Vagina (tissue), 2 donors: ENCODE measurements around the gene GTF3C1. TPM values are rescaled to one million over a fixed set of nuclear protein-coding genes. Genes with fewer than 3 reads are reported as not detected.

Experiments
- DNase-seq, 2 donors: peaks; one replicate each; pipeline ENCODE4 v3.0.0-alpha.2; 2017; ENCODE audit errors: extremely low spot score in 2 of 2
- H3K27ac ChIP-seq: fragments of 200-600 bp; sonication (generic); one replicate; pipeline ENCODE4 v1.5.1; 2019
- H3K27me3 ChIP-seq: fragments of 200-600 bp; sonication (generic); one replicate; pipeline ENCODE4 v1.5.1; 2019
- H3K36me3 ChIP-seq, 2 donors: fragments of 200-600 bp; sonication (generic); one replicate each; pipeline ENCODE4 v1.5.1; 2017 to 2019
- H3K4me1 ChIP-seq: fragments of 200-600 bp; sonication (generic); one replicate; pipeline ENCODE4 v1.5.1; 2019
- H3K4me3 ChIP-seq, 2 donors: fragments of 200-600 bp; sonication (generic); 1 replicate in 1 of 2; 2 replicates in 1 of 2; pipeline ENCODE4 v1.5.1; 2016 to 2019
- H3K9me3 ChIP-seq: fragments of 200-600 bp; sonication (generic); one replicate; pipeline ENCODE4 v1.5.1; 2019
- CTCF ChIP-seq, 3 experiments: fragments of 450-650 bp in 2 of 3; fragments of 200-600 bp in 1 of 3; sonication (generic) in 1 of 3; IDR thresholded peaks; one replicate each; pipeline ENCODE4 v1.5.1; 2017 to 2019; ENCODE audit warnings: antibody characterized with exemption in 3 of 3, mild to moderate bottlenecking in 2 of 3, moderate library complexity in 2 of 3
- POLR2A ChIP-seq, 2 donors: fragments of 450-650 bp; IDR thresholded peaks; one replicate each; pipeline ENCODE4 v1.6.1; 2017; ENCODE audit warnings: antibody characterized with exemption in 2 of 2, mild to moderate bottlenecking in 2 of 2, moderate library complexity in 2 of 2
- POLR2AphosphoS5 ChIP-seq, 2 donors: sonication (generic); formaldehyde crosslinking; IDR thresholded peaks; one replicate each; pipeline ENCODE4 v1.9.0; 2017; ENCODE audit warnings: antibody characterized with exemption in 2 of 2, mild to moderate bottlenecking in 2 of 2, low read depth in 1 of 2; ENCODE audit not compliant: insufficient read depth in 1 of 2
- intact Hi-C: fragments of 100-400 bp; cut with DNase I; formaldehyde crosslinking; loops from one replicate; pipeline ENCODE4 v1.15.1; 2023
- total RNA-seq: library from RNA; depleted of rRNA; stranded (reverse); fragments of >200 nt; gene quantifications from one replicate; pipeline ENCODE4 v1.2.3, GENCODE V29; 2016

Gene GTF3C1
- total RNA-seq, 1 donor from 2014 or later = 133 TPM

- Histone ChIP-seq H3K4me1 (no peaks in the 10 kb centered on the region), H3K27ac (no peak overlapping the region), H3K9me3 (no peaks in the 10 kb centered on the region), H3K27me3 (no peaks in the 10 kb centered on the region), H3K36me3 (no peaks in the 10 kb centered on the region), H3K4me3 (no peak overlapping the region)
- intact Hi-C loops = no loop called here
- DNase-seq = no peak
- TF ChIP-seq POLR2A (IDR thresholded peaks at IDR 0.05) (no peak), CTCF (IDR thresholded peaks at IDR 0.05) (no peak), POLR2AphosphoS5 (IDR thresholded peaks at IDR 0.05; ENCODE audit: insufficient read depth in 1 of 2, low read depth in 1 of 2) (no peak)
These were observed 46.7 kb upstream of the GTF3C1 start for GRCh38 chr16:27596411-27596810.

- intact Hi-C loops = no loop called here
These were observed 46.3 kb upstream of the GTF3C1 start for GRCh38 chr16:27595993-27596392.

GRCh38 chr16:27595475-27595874 is 45.8 kb upstream of the GTF3C1 start:
- Histone ChIP-seq H3K27ac (no peak overlapping the region), H3K4me1 (no peaks in the 10 kb centered on the region), H3K36me3 (no peaks in the 10 kb centered on the region), H3K4me3 (no peak overlapping the region), H3K9me3 (no peaks in the 10 kb centered on the region), H3K27me3 (no peaks in the 10 kb centered on the region)
- intact Hi-C loops = no loop called here
- TF ChIP-seq POLR2A (IDR thresholded peaks at IDR 0.05) (no peak), CTCF (IDR thresholded peaks at IDR 0.05) (no peak), POLR2AphosphoS5 (IDR thresholded peaks at IDR 0.05; ENCODE audit: insufficient read depth in 1 of 2, low read depth in 1 of 2) (no peak)
- no peak for DNase-seq

More at GRCh38 chr16:27595993-27596392, 46.3 kb upstream of the GTF3C1 start:
- Histone ChIP-seq H3K27me3 (no peaks in the 10 kb centered on the region), H3K4me1 (no peaks in the 10 kb centered on the region), H3K27ac (no peak overlapping the region), H3K4me3 (no peak overlapping the region), H3K9me3 (no peaks in the 10 kb centered on the region), H3K36me3 (no peaks in the 10 kb centered on the region)
- TF ChIP-seq POLR2AphosphoS5 (IDR thresholded peaks at IDR 0.05; ENCODE audit: insufficient read depth in 1 of 2, low read depth in 1 of 2) (no peak), CTCF (IDR thresholded peaks at IDR 0.05) (no peak), POLR2A (IDR thresholded peaks at IDR 0.05) (no peak)
- DNase-seq = no peak

- TF ChIP-seq POLR2A (IDR thresholded peaks at IDR 0.05) (no peak), POLR2AphosphoS5 (IDR thresholded peaks at IDR 0.05; ENCODE audit: insufficient read depth in 1 of 2, low read depth in 1 of 2) (no peak), CTCF (IDR thresholded peaks at IDR 0.05) (no peak)
- H3K4me3 ChIP-seq = no peak overlapping the region
- no peak for DNase-seq
- H3K36me3 ChIP-seq = no peaks in the 10 kb centered on the region
- intact Hi-C loops = no loop called here
- no peak overlapping the region for H3K27ac ChIP-seq
- no peaks in the 10 kb centered on the region for H3K27me3 ChIP-seq
- no peaks in the 10 kb centered on the region for H3K9me3 ChIP-seq
- no peaks in the 10 kb centered on the region for H3K4me1 ChIP-seq
These were observed 42.1 kb upstream of the GTF3C1 start for GRCh38 chr16:27591837-27592236.

- Histone ChIP-seq H3K36me3 (no peaks in the 10 kb centered on the region), H3K4me1 (no peaks in the 10 kb centered on the region), H3K27me3 (no peaks in the 10 kb centered on the region), H3K27ac (no peak overlapping the region), H3K9me3 (no peaks in the 10 kb centered on the region), H3K4me3 (no peak overlapping the region)
- intact Hi-C loops = no loop called here
- TF ChIP-seq CTCF (IDR thresholded peaks at IDR 0.05) (no peak), POLR2A (IDR thresholded peaks at IDR 0.05) (no peak), POLR2AphosphoS5 (IDR thresholded peaks at IDR 0.05; ENCODE audit: insufficient read depth in 1 of 2, low read depth in 1 of 2) (no peak)
- no peak for DNase-seq
These were observed 38.3 kb upstream of the GTF3C1 start for GRCh38 chr16:27588057-27588456.
